Mammary epithelial cell (primary cell): ENCODE results near the gene PRX.

Source experiments
- EZH2 ChIP-seq: IDR thresholded peaks from 2 replicates; pipeline ENCODE4 v1.6.1; 2012; ENCODE audit warnings: low read length, inconsistent platforms, borderline replicate concordance
- TF ChIP-seq, protein P1 (sequence below), 2 donors: IDR thresholded peaks in 1 of 2; conservative IDR thresholded peaks in 1 of 2; 2 replicates each; pipeline ENCODE4 v1.5.1; 2011 to 2012; ENCODE audit warnings: inconsistent platforms in 2 of 2, low read length in 2 of 2, mild to moderate bottlenecking in 2 of 2, control low read depth in 1 of 2, low read depth in 1 of 2; ENCODE audit not compliant: insufficient read depth in 1 of 2; ENCODE audit errors: extremely low read depth in 1 of 2

GRCh38 chr19:40371802-40372122 lies 41.4 kb downstream of the PRX start:
- TF ChIP-seq, protein P1, sequence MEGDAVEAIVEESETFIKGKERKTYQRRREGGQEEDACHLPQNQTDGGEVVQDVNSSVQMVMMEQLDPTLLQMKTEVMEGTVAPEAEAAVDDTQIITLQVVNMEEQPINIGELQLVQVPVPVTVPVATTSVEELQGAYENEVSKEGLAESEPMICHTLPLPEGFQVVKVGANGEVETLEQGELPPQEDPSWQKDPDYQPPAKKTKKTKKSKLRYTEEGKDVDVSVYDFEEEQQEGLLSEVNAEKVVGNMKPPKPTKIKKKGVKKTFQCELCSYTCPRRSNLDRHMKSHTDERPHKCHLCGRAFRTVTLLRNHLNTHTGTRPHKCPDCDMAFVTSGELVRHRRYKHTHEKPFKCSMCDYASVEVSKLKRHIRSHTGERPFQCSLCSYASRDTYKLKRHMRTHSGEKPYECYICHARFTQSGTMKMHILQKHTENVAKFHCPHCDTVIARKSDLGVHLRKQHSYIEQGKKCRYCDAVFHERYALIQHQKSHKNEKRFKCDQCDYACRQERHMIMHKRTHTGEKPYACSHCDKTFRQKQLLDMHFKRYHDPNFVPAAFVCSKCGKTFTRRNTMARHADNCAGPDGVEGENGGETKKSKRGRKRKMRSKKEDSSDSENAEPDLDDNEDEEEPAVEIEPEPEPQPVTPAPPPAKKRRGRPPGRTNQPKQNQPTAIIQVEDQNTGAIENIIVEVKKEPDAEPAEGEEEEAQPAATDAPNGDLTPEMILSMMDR (conservative IDR thresholded peaks at IDR 0.05 in 1 of 2, IDR thresholded peaks at IDR 0.05 in 1 of 2; ENCODE audit: extremely low read depth in 1 of 2, insufficient read depth in 1 of 2, low read depth in 1 of 2, low read length in 2 of 2): no peak
- TF ChIP-seq EZH2: no peak
